Endothelial cell of umbilical vein (primary cell): ENCODE results near the gene TFF3. TPM values are rescaled to one million over a fixed set of nuclear protein-coding genes. Genes with fewer than 3 reads are reported as not detected.

Source experiments
- BruUV-seq: library from RNA; stranded (reverse); fragments of 400-500 nt; replicated peaks from 2 replicates; lab custom pipeline; 2021; lab: Mats Ljungman, UMichigan
- CTCF ChIA-PET: fragments of 300-600, 350-600 bp; sonication (Branson Sonifier 250); formaldehyde crosslinking; loops from one replicate; lab custom pipeline; 2021; ENCODE audit warnings: antibody characterized with exemption, inconsistent platforms; lab: Charles Lee
- POLR2A ChIA-PET: fragments of 300-600, 350-600 bp; sonication (Branson Sonifier 250); formaldehyde crosslinking; loops from one replicate; lab custom pipeline; 2021; ENCODE audit warnings: antibody characterized with exemption, inconsistent platforms; lab: Charles Lee
- DNase-seq: peaks from one replicate; pipeline ENCODE4 v3.0.0-alpha.2; 2011; ENCODE audit warnings: low read depth, low spot score
- FAIRE-seq: peaks from 2 replicates; lab custom pipeline; 2011; peaks lifted over from hg19 to GRCh38; lab: Jason Lieb, UNC
- H2AFZ ChIP-seq: 2 replicates; pipeline ENCODE4 v1.6.0; 2012; ENCODE audit warnings: low read depth, low read length, control low read depth, inconsistent platforms
- H3K27ac ChIP-seq: 2 replicates; pipeline ENCODE4 v1.5.1; 2011; ENCODE audit warnings: low read depth, mild to moderate bottlenecking, control low read depth, low read length, moderate library complexity; ENCODE audit not compliant: insufficient read depth
- H3K27me3 ChIP-seq, 2 experiments: 2 replicates each; pipeline versions ENCODE4 v1.6.0 to v1.6.1; 2011; ENCODE audit warnings: low read length in 2 of 2, mixed read lengths in 1 of 2; ENCODE audit not compliant: control insufficient read depth in 2 of 2, insufficient read depth in 2 of 2
- H3K36me3 ChIP-seq, 2 experiments: 2 replicates in 1 of 2; 3 replicates in 1 of 2; pipeline ENCODE4 v1.5.1; 2011; ENCODE audit warnings: low read length in 2 of 2, mild to moderate bottlenecking in 1 of 2, moderate library complexity in 1 of 2; ENCODE audit not compliant: control insufficient read depth in 2 of 2, insufficient read depth in 2 of 2; ENCODE audit errors: extremely low read depth in 1 of 2
- H3K4me1 ChIP-seq: 3 replicates; pipeline ENCODE4 v1.5.1; 2011; ENCODE audit warnings: mild to moderate bottlenecking, low read length; ENCODE audit not compliant: control insufficient read depth, insufficient read depth; ENCODE audit errors: extremely low read depth
- H3K4me2 ChIP-seq: 2 replicates; pipeline ENCODE4 v1.6.1; 2011; ENCODE audit warnings: low read length, control low read depth, mixed read lengths; ENCODE audit not compliant: insufficient read depth
- H3K4me3 ChIP-seq, 3 experiments: fragments of 200-600 bp in 1 of 3; sonication (generic), shearing (Covaris generic) in 1 of 3; replicated peaks in 1 of 3; 2 replicates each; pipeline ENCODE4 v1.5.1; 2011 to 2016; ENCODE audit warnings: control low read depth in 3 of 3, low read length in 3 of 3, mild to moderate bottlenecking in 2 of 3, inconsistent platforms in 1 of 3, low read depth in 1 of 3, moderate library complexity in 1 of 3; ENCODE audit not compliant: insufficient read depth in 1 of 3
- H3K79me2 ChIP-seq: 2 replicates; pipeline ENCODE4 v1.6.0; 2012; ENCODE audit warnings: low read length, inconsistent platforms; ENCODE audit not compliant: control insufficient read depth, insufficient read depth
- H3K9ac ChIP-seq: replicated peaks from 2 replicates; pipeline ENCODE3; 2011; ENCODE audit warnings: low read length, control low read depth; ENCODE audit not compliant: insufficient read depth; ENCODE audit errors: extremely low read depth
- H3K9me1 ChIP-seq: replicated peaks from 3 replicates; pipeline ENCODE4 v1.6.0; 2011; ENCODE audit warnings: mild to moderate bottlenecking, low read length; ENCODE audit not compliant: control insufficient read depth, insufficient read depth; ENCODE audit errors: extremely low read depth
- H3K9me3 ChIP-seq: replicated peaks from 2 replicates; pipeline ENCODE4 v1.5.1; 2012; ENCODE audit warnings: low read length, inconsistent platforms; ENCODE audit not compliant: control insufficient read depth, insufficient read depth
- H4K20me1 ChIP-seq: replicated peaks from 2 replicates; pipeline ENCODE3; 2011; ENCODE audit warnings: mild to moderate bottlenecking, low read length; ENCODE audit not compliant: control insufficient read depth, insufficient read depth; ENCODE audit errors: extremely low read depth
- CTCF ChIP-seq, 2 donors: IDR thresholded peaks; 1 replicate in 1 of 2; 2 replicates in 1 of 2; pipeline ENCODE4 v1.5.1; 2011; ENCODE audit warnings: low read length in 2 of 2, mild to moderate bottlenecking in 2 of 2, moderate library complexity in 2 of 2, control low read depth in 1 of 2, inconsistent platforms in 1 of 2, low read depth in 1 of 2; ENCODE audit not compliant: insufficient read depth in 1 of 2; ENCODE audit errors: extremely low read depth in 1 of 2
- EZH2 ChIP-seq: IDR thresholded peaks from 2 replicates; pipeline ENCODE4 v1.6.1; 2012; ENCODE audit warnings: borderline replicate concordance, low read depth, mild to moderate bottlenecking, moderate library complexity, low read length, inconsistent platforms; ENCODE audit not compliant: severe bottlenecking
- FOS ChIP-seq: IDR thresholded peaks from 2 replicates; pipeline ENCODE4 v1.6.1; 2011; ENCODE audit warnings: mild to moderate bottlenecking, low read length, moderate library complexity, borderline replicate concordance; ENCODE audit not compliant: insufficient read depth
- GATA2 ChIP-seq: IDR thresholded peaks from 2 replicates; pipeline ENCODE4 v1.7.0; 2011; ENCODE audit warnings: low read depth, mild to moderate bottlenecking, moderate library complexity, mixed read lengths, low read length; ENCODE audit not compliant: insufficient read length, insufficient read depth
- JUN ChIP-seq: IDR thresholded peaks from 2 replicates; pipeline ENCODE4 v1.6.1; 2011; ENCODE audit warnings: borderline replicate concordance, low read depth; ENCODE audit not compliant: insufficient read length, insufficient read depth
- MAX ChIP-seq: IDR thresholded peaks from 2 replicates; pipeline ENCODE4 v1.6.1; 2011; ENCODE audit not compliant: insufficient read depth, insufficient read length
- MYC ChIP-seq: IDR thresholded peaks from one replicate; pipeline ENCODE4 v1.6.1; 2011; ENCODE audit warnings: mild to moderate bottlenecking, low read depth, low read length
- POLR2A ChIP-seq: IDR thresholded peaks from 2 replicates; pipeline ENCODE4 v1.6.1; 2012; ENCODE audit warnings: low read depth, mild to moderate bottlenecking, control low read depth, low read length
- POLR2AphosphoS5 ChIP-seq: IDR thresholded peaks from 2 replicates; pipeline ENCODE4 v1.6.1; 2012; ENCODE audit warnings: low read depth, mild to moderate bottlenecking, control low read depth, low read length, moderate library complexity; ENCODE audit not compliant: insufficient read depth
- dilution Hi-C: fragments of 300-500 bp; cut with MboI; formaldehyde crosslinking; loops from one replicate; pipeline ENCODE4 v1.15.0; 2019; ENCODE audit warnings: low sequenced_read_pairs; ENCODE audit not compliant: extremely low pct_ligation_motif_present
- intact Hi-C: fragments of 100-400 bp; cut with micrococcal nuclease; formaldehyde crosslinking; loops from one replicate; pipeline ENCODE4 v1.10.0; 2022
- polyA plus RNA-seq, 4 experiments: library from polyadenylated mRNA; depleted of rRNA in 3 of 4; stranded (reverse) in 3 of 4; unstranded in 1 of 4; fragments of >200 nt; gene quantifications; 2 replicates each; pipeline versions ENCODE4 v1.2.1 to v1.2.3, GENCODE V29; 2011 to 2012; ENCODE audit warnings: missing spikeins in 1 of 4
- total RNA-seq: library from RNA; stranded (reverse); gene quantifications from 2 replicates; pipeline ENCODE4 v1.2.3, GENCODE V29; 2021

The TFF3 gene
- total and polyA plus RNA-seq, 2 donors (not counting 3 experiments of a cell fraction or from before 2014, with no cell fraction given), result 0.93 to 1.8 TPM

GRCh38 chr21:42262831-42263231 is 52.4 kb downstream of the TFF3 start:
- dilution Hi-C loops, result no loop called here
- Histone ChIP-seq H3K36me3 (no peaks in the 10 kb centered on the region), H4K20me1 (no peaks in the 10 kb centered on the region), H3K4me2 (peak overlapping the region; percentile 61), H3K27ac (peak overlapping the region; percentile 93), H3K9me3 (no peaks in the 10 kb centered on the region), H3K9me1 (no peaks in the 10 kb centered on the region), H2AFZ (peak overlapping the region; percentile 51), H3K4me3 (peak overlapping the region in 1 of 3 experiments; percentile 9), H3K4me1 (peaks cover 25% of the 10 kb centered on the region), H3K27me3 (no peaks in the 10 kb centered on the region), H3K9ac (peak overlapping the region; percentile 70), H3K79me2 (no peaks in the 10 kb centered on the region)
- ChIA-PET POLR2A (no interaction called here), CTCF (interaction anchor here (0.9 to 5.2 kb wide), 8 partner anchors 9 to 119 kb away, joined by 3 to 108 read pairs (median 3); no protein-coding TSS in a partner anchor)
- DNase-seq (peak; percentile 84), FAIRE-seq (no peak)
- no TSS peak for BruUV-seq
- intact Hi-C loops, result loop anchor here (1.0 to 2.0 kb wide), 6 partner anchors 14 to 187 kb away; no protein-coding TSS in a partner anchor
- peak; percentile 43 for TF ChIP-seq POLR2AphosphoS5
- peak; percentile 40 for TF ChIP-seq POLR2A
- peak; percentile 40 for TF ChIP-seq FOS
- no peak for TF ChIP-seq EZH2
- TF ChIP-seq CTCF (IDR thresholded peaks at IDR 0.05; ENCODE audit: extremely low read depth in 1 of 2, insufficient read depth in 1 of 2, low read depth in 1 of 2, low read length in 2 of 2), result no peak
- no peak for TF ChIP-seq GATA2
- TF ChIP-seq MAX, result no peak
- TF ChIP-seq JUN, result peak; percentile 18
- TF ChIP-seq MYC, result no peak
